Measurements from ENCODE around the gene MOCOS.
"Not testable (repeated sequence)": the region's sequence is repeated elsewhere in the genome, so short reads cannot be mapped to it uniquely, and the experiment has no call there.

Gene MOCOS

DNA sequence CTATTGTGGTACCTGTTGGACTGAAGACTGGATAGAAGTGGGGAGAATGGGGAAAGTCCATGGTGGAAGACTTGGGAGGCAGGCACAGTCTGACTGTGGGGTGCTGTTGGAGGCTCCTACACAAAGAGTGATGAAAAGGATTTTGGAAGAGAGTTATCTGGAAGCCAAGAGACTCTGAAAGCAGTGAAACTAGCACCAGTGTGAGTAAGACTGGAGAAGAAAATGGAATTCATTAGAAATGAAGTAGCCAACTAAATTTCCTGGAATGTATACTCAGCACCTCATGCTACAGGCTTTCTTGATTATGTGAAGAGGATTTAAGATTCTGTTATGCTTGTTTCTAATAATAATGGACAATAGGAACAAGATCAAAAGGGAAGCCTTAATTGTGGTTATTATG lies 29.9 kb upstream of the MOCOS start:
- no peaks in the 10 kb centered on the region for H3K9me3 ChIP-seq (ENCODE audit: insufficient read depth, low read depth, low read length)
- no peak overlapping the region for H3K27ac ChIP-seq (ENCODE audit: low read length)
- H3K4me3 ChIP-seq (ENCODE audit: low read length): no peak overlapping the region
- no peaks in the 10 kb centered on the region for H3K4me1 ChIP-seq (ENCODE audit: insufficient read depth, low read length)
- no peak overlapping the region for H3K9ac ChIP-seq (ENCODE audit: low read depth, low read length)
- H3K27me3 ChIP-seq (ENCODE audit: insufficient read depth, low read length): no peaks in the 10 kb centered on the region
- H3K36me3 ChIP-seq (ENCODE audit: insufficient read depth, low read depth, low read length): peaks cover 100% of the 10 kb centered on the region

DNA sequence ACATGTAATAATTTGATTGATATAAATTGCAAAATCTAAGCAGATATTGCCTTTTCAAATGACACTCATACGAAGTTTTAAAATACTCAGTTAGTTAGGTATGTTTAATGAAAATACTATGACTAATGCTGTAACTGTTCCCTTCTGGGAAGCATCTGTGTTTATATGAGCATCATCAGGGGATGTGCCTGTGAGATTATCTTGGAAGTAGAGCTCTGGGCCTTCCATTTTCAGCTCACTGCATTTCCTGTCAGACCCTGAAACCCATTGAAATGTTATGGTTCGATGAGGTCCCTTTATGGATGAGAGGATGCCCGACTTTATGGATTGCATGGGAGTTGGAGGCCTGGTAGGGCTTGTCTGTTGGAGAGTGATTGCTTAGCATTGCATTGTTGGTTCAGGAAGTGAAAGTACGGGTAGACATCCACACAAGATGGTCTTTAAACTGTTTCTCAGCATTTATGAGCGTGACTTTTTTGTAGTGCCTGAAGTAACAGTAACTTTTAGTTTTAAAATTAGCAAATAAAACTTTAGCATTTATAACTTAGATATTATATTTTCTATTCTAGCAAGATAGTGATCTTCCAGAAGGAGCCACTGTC lies 28.9 kb upstream of the MOCOS start:
- Histone ChIP-seq H3K4me1 (ENCODE audit: insufficient read depth, low read length) (no peaks in the 10 kb centered on the region), H3K9ac (ENCODE audit: low read depth, low read length) (no peak overlapping the region), H3K36me3 (ENCODE audit: insufficient read depth, low read depth, low read length) (peaks cover 100% of the 10 kb centered on the region), H3K4me3 (ENCODE audit: low read length) (no peak overlapping the region), H3K9me3 (ENCODE audit: insufficient read depth, low read depth, low read length) (no peaks in the 10 kb centered on the region), H3K27ac (ENCODE audit: low read length) (no peak overlapping the region), H3K27me3 (ENCODE audit: insufficient read depth, low read length) (no peaks in the 10 kb centered on the region)

GRCh38 chr18:36160959-36161371 lies 26.3 kb upstream of the MOCOS start:
- no peak overlapping the region for H3K4me3 ChIP-seq (ENCODE audit: low read length)
- H3K9ac ChIP-seq (ENCODE audit: low read depth, low read length): no peak overlapping the region
- H3K27me3 ChIP-seq (ENCODE audit: insufficient read depth, low read length): no peaks in the 10 kb centered on the region
- H3K9me3 ChIP-seq (ENCODE audit: insufficient read depth, low read depth, low read length): no peaks in the 10 kb centered on the region
- H3K36me3 ChIP-seq (ENCODE audit: insufficient read depth, low read depth, low read length): peaks cover 100% of the 10 kb centered on the region
- H3K27ac ChIP-seq (ENCODE audit: low read length): no peak overlapping the region
- no peaks in the 10 kb centered on the region for H3K4me1 ChIP-seq (ENCODE audit: insufficient read depth, low read length)

DNA sequence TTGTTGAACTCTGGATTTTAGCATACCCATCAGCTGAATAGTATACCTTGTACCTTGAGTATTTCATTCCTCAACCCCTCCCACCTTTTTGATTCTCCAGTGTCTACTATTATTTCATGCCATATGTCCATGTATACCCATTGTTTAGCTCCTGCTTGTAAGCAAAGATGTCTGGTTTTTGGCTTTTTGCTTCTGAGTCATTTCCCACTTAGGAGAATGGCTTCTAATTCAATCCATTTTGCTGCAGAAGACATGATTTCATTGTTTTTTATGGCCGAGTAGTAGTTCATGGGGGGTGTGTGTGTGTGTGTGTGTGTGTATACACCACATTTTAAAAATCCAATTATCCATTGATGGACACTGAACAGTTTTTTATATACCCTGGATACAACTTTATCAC lies 24.3 kb upstream of the MOCOS start:
- no peaks in the 10 kb centered on the region for H3K4me1 ChIP-seq (ENCODE audit: insufficient read depth, low read length)
- H3K9me3 ChIP-seq (ENCODE audit: insufficient read depth, low read depth, low read length): no peaks in the 10 kb centered on the region
- no peak overlapping the region for H3K27ac ChIP-seq (ENCODE audit: low read length)
- peaks cover 97% of the 10 kb centered on the region for H3K36me3 ChIP-seq (ENCODE audit: insufficient read depth, low read depth, low read length)
- no peak overlapping the region for H3K4me3 ChIP-seq (ENCODE audit: low read length)
- H3K9ac ChIP-seq (ENCODE audit: low read depth, low read length): no peak overlapping the region
- H3K27me3 ChIP-seq (ENCODE audit: insufficient read depth, low read length): no peaks in the 10 kb centered on the region

DNA sequence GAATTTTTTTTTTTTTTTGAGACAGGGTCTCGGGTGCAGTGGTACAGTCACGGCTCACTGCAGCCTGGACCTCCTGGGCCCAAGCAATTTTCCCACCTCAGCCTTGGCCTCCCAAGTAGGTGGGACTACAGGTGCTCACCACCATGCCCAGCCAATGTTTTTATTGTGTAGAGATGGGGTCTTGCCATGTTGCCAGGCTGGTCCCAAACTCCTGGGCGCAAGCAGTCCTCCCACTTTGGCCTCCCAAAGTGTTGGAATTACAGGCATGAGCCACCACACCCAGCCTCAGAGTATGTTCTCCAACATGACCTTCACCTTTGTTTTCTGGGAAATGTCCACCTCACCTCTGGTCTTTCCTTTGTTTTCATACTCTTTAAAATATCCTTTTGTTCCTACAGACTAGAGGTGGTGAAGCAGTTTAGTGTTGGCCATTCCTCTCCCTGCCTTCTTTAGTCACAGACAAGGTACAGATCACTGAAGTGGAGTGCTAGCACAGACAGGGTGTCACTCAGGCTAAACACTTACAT lies 19.5 kb upstream of the MOCOS start:
- Histone ChIP-seq H3K9ac (ENCODE audit: low read depth, low read length) (no peak overlapping the region), H3K27ac (ENCODE audit: low read length) (no peak overlapping the region), H3K9me3 (ENCODE audit: insufficient read depth, low read depth, low read length) (no peaks in the 10 kb centered on the region), H3K4me3 (ENCODE audit: low read length) (no peak overlapping the region), H3K27me3 (ENCODE audit: insufficient read depth, low read length) (no peaks in the 10 kb centered on the region), H3K4me1 (ENCODE audit: insufficient read depth, low read length) (no peaks in the 10 kb centered on the region), H3K36me3 (ENCODE audit: insufficient read depth, low read depth, low read length) (peaks cover 93% of the 10 kb centered on the region)

DNA sequence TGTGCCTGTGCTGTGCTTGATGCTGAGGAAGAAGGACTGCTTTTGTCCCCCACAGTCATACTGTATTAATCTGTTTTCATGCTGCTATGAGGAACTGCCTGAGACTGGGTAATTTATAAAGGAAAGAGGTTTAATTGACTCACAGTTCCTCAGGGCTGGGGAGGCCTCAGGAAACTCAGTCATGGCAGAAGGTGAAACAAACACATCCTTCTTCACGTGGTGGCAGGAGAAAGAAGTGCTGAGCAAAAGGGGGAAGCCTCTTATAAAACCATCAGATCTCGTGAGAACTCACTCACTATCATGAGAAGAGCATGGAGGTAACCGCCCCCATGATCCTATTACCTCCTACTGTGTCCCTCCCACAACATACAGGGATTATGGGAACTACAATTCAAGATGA lies 19.0 kb upstream of the MOCOS start:
- H3K27ac ChIP-seq (ENCODE audit: low read length); H3K27me3 ChIP-seq (ENCODE audit: insufficient read depth, low read length); H3K4me1 ChIP-seq (ENCODE audit: insufficient read depth, low read length); H3K9ac ChIP-seq (ENCODE audit: low read depth, low read length); H3K9me3 ChIP-seq (ENCODE audit: insufficient read depth, low read depth, low read length); H3K4me3 ChIP-seq (ENCODE audit: low read length): not testable (repeated sequence)
- peaks cover 93% of the 10 kb centered on the region for H3K36me3 ChIP-seq (ENCODE audit: insufficient read depth, low read depth, low read length)

DNA sequence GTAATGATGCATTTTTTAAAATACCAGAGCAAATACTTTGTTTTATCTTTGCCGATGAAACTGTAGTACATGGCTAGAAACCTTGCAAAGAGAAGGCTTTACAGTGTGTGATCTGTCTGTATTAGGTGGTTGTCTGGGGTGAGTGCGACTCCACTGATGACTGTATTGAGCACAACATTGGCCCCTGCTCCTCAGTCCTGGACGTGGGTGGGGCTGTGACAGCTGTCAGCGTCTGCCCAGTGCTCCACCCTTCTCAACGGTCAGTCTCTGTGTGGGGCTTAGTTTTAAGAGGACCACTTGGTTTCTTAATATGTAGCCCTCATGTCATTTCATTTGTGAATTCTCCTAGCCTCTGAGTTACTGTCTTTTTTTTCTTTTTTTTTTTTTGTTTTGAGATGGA lies 17.4 kb upstream of the MOCOS start:
- Histone ChIP-seq H3K4me3 (ENCODE audit: low read length) (no peak overlapping the region), H3K36me3 (ENCODE audit: insufficient read depth, low read depth, low read length) (peaks cover 92% of the 10 kb centered on the region), H3K9ac (ENCODE audit: low read depth, low read length) (no peak overlapping the region), H3K27ac (ENCODE audit: low read length) (no peak overlapping the region), H3K9me3 (ENCODE audit: insufficient read depth, low read depth, low read length) (no peaks in the 10 kb centered on the region), H3K4me1 (ENCODE audit: insufficient read depth, low read length) (no peaks in the 10 kb centered on the region), H3K27me3 (ENCODE audit: insufficient read depth, low read length) (no peaks in the 10 kb centered on the region)

DNA sequence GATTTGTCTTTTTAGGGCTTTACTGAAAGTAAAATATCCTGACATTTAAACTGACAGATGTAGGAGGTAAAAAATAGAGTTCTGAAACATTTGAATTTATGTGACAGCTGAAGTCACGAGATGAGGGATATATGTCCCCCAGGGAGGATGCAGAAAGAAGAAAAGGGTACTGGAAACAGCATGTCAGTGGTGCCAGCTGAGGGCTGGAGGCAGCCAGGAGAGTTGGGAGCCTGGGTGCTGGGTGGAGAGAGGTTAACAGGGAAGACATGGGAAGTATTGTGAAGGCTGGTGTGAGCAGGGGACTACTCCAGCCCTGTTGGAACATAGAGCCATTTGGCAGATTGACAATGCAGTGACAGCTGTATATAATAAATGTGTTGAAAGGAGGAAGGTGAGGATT lies 11.8 kb upstream of the MOCOS start:
- H3K36me3 ChIP-seq (ENCODE audit: insufficient read depth, low read depth, low read length): peaks cover 70% of the 10 kb centered on the region
- H3K9me3 ChIP-seq (ENCODE audit: insufficient read depth, low read depth, low read length): no peaks in the 10 kb centered on the region
- H3K4me1 ChIP-seq (ENCODE audit: insufficient read depth, low read length): no peaks in the 10 kb centered on the region
- H3K27me3 ChIP-seq (ENCODE audit: insufficient read depth, low read length): no peaks in the 10 kb centered on the region
- H3K27ac ChIP-seq (ENCODE audit: low read length): no peak overlapping the region
- no peak overlapping the region for H3K4me3 ChIP-seq (ENCODE audit: low read length)
- H3K9ac ChIP-seq (ENCODE audit: low read depth, low read length): no peak overlapping the region

GRCh38 chr18:36176177-36176584 lies 11.1 kb upstream of the MOCOS start:
- Histone ChIP-seq H3K9me3 (ENCODE audit: insufficient read depth, low read depth, low read length) (no peaks in the 10 kb centered on the region), H3K9ac (ENCODE audit: low read depth, low read length) (no peak overlapping the region), H3K27me3 (ENCODE audit: insufficient read depth, low read length) (no peaks in the 10 kb centered on the region), H3K27ac (ENCODE audit: low read length) (no peak overlapping the region), H3K36me3 (ENCODE audit: insufficient read depth, low read depth, low read length) (peaks cover 63% of the 10 kb centered on the region), H3K4me1 (ENCODE audit: insufficient read depth, low read length) (no peaks in the 10 kb centered on the region), H3K4me3 (ENCODE audit: low read length) (no peak overlapping the region)

DNA sequence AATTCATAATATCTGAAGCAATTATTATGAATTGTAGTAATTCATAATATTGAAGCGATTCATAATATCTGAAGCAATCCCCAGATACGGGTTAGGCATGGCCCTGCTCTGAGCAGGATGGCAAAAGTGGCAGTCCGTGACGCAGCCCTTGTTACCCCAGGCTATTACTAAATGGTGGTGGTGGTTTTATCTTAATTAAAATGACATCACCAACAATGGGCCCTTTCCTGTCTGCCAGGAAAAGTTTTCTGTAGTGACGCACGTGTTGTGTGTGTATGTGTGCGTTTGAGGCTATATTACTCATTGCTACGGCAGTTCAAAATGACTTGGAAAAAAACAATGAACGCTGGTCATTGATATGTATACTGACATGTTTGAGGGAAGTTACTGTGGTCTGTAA lies 10.6 kb upstream of the MOCOS start:
- H3K27me3 ChIP-seq (ENCODE audit: insufficient read depth, low read length): no peaks in the 10 kb centered on the region
- peaks cover 58% of the 10 kb centered on the region for H3K36me3 ChIP-seq (ENCODE audit: insufficient read depth, low read depth, low read length)
- H3K4me3 ChIP-seq (ENCODE audit: low read length): no peak overlapping the region
- H3K9ac ChIP-seq (ENCODE audit: low read depth, low read length): no peak overlapping the region
- no peaks in the 10 kb centered on the region for H3K9me3 ChIP-seq (ENCODE audit: insufficient read depth, low read depth, low read length)
- H3K27ac ChIP-seq (ENCODE audit: low read length): no peak overlapping the region
- no peaks in the 10 kb centered on the region for H3K4me1 ChIP-seq (ENCODE audit: insufficient read depth, low read length)

DNA sequence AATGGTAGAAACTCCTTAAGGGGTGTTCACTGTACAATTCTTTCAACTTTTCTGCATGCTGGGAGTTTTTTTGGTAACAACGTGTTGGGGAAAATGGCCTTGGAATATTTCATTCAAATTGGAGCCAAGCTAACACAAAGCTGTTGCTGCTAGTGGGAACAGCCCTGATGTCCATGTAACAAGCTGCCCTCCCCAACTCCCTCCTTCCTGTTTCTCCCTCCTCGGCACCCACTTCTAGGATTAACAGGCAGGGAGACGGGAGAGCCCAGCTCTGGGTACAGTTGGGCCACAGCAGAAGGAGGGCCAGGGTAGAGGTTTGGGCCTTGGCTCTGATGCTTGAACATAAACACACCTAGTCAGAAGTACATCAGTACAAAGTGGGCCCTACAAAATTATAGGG lies 9.4 kb upstream of the MOCOS start:
- Histone ChIP-seq H3K4me3 (ENCODE audit: low read length) (no peak overlapping the region), H3K27me3 (ENCODE audit: insufficient read depth, low read length) (no peaks in the 10 kb centered on the region), H3K4me1 (ENCODE audit: insufficient read depth, low read length) (no peaks in the 10 kb centered on the region), H3K36me3 (ENCODE audit: insufficient read depth, low read depth, low read length) (peaks cover 46% of the 10 kb centered on the region), H3K9me3 (ENCODE audit: insufficient read depth, low read depth, low read length) (no peaks in the 10 kb centered on the region), H3K9ac (ENCODE audit: low read depth, low read length) (no peak overlapping the region), H3K27ac (ENCODE audit: low read length) (no peak overlapping the region)

DNA sequence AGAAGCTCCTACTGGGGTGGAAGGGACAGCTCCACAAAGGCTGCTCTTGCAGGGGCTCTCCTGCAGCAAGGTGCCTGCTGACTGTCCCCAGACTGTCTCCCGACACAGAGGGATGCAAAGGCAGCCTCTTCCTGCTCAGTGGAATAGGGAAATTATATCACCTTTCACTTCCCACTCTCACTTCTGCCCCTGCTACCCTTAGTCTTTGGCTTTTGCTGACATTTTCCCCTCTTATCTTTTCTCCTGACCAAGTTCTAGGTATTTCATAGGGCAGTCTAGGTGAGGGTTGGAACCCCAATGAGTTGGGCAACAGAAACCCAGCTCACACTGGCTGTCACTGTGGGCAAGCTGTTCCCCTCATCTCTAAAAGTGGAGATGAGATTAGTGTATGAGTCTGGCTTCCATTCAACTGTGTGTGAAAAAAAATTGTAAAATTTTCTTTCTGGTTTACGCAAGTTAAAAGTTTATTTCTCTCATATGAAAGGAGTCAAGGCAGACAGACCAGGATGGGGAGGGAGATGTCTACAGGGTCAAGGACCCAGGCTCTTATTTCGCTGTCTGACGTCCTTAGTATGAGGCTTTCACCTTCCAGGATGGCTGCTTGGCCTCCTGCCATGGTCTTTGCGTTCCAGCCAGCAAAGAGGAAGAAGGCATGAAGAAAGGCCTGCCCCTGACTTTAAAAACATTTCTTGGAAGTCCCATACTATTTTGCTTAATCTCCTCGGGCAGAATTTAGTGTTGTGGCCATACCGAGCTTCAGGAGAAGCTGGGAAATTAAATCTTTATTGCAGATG lies 7.5 kb upstream of the MOCOS start:
- Histone ChIP-seq H3K9ac (ENCODE audit: low read depth, low read length) (no peak overlapping the region), H3K9me3 (ENCODE audit: insufficient read depth, low read depth, low read length) (no peaks in the 10 kb centered on the region), H3K27me3 (ENCODE audit: insufficient read depth, low read length) (peaks cover 14% of the 10 kb centered on the region), H3K27ac (ENCODE audit: low read length) (no peak overlapping the region), H3K4me1 (ENCODE audit: insufficient read depth, low read length) (no peaks in the 10 kb centered on the region), H3K4me3 (ENCODE audit: low read length) (no peak overlapping the region), H3K36me3 (ENCODE audit: insufficient read depth, low read depth, low read length) (peaks cover 28% of the 10 kb centered on the region)

All from iPS-20b (cell line).